GF-D8 (cell line): Measurements from ENCODE around the gene LRMDA.

ENCODE experiments used
- DNase-seq: peaks from one replicate; lab custom pipeline; 2025; lab: John Stamatoyannopoulos, UW

The LRMDA gene

DNA sequence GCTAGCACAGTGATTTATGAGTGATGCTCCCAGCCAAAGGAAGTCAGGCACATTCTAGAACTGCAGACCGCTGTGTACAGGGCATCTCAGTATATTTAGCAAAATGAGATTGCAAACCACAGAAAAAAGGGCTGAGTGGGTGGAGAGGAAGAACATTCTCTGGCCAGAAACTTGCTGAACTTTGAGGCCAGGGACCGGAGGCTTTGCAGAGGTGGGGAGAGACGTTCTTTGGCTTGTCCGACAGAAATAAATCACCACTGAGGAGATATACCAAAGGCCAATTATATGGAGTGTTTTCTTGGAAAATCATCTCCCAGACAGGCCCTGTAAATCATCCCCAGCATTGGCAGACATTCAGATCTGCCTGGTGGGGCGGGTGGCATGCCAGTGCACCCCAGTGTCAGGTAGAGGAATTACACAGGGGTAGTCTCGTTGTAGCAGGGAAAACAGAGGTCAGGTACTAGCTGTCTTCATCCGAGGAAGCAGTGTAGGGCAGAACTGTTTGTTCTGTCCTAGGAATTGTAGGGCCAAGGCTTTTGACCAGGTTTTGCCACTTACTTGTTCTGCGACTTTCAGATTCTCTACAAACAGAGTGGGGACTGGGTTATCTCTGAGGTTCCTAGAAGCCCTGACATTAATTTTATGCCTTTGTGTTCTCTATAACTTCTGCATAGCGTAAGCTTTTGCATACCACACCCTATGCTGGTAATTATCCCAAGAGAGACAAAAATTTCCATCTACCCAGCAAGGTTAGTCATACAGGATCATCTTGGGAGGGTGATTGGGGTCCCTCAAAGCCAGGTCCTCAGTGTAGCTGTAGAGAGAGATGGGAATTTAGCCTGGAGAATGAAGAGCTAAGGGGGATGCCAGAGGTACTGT is 655.6 kb downstream of the LRMDA start:
- DNase-seq = no peak

DNA sequence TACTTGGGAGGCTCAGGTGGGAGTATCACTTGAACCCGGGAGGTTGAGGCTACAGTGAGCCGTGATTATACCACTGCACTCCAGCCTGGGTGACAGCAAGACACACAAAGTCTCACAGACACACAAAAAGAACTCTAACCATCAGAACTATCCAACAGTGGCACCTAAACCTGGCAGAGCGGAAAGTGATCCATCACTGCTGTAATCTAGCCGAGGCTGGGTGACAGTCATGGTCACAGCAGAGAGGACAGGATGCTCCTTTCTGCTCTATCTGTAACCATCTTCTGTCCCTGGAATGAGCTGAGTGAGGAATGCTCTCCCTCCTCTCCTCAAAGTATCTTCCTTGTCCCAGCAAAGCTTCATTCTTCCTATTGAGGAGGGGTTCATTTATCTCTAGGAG is 656.6 kb downstream of the LRMDA start:
- no peak for DNase-seq

DNA sequence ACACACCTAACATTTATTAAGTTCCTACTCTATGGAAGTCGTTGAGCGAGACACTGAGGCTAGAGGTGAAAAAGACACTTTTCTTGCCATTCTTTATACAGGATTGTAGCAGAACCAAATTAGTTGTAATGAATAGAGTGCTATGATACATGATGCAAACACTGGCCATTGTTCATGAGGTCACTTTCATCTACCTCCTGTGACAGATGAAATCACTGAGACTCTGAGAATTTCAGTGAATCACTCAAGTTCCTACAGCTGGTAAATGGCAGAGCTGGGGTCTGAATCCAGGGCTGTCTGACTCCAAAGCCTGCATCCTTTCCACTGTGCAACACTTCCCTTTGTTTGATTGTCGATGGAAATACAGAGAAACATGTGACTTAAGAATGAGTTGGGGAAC is 657.6 kb downstream of the LRMDA start:
- no peak for DNase-seq

DNA sequence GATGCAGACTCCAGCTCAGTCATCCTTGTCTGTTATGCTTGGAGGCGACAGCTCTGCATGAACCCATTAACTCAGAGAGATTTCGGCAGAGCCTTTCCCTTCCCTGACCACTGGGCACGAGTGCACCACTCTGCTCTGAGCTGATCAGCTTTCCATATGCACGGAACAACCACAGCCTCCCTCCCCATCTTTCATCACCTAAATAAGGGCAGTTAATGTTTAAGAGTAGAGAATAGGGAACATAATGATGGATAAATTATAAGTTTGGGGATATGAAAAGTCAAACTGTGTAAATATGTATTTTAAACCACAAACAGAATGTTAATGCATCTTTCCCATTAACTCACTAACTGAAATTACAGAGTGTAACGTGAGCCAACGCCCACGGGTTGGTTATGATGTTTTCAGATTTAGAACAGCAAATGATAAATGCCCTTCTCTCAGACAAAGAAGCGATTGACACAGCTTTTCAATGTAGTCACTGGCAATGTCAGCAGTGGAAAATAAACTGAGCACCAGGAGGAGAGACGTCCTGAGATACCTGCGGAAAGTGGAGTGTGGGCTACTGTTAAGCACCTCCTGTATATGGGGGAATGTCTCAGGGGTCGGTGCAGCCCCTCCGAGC is 658.2 kb downstream of the LRMDA start:
- no peak for DNase-seq

DNA sequence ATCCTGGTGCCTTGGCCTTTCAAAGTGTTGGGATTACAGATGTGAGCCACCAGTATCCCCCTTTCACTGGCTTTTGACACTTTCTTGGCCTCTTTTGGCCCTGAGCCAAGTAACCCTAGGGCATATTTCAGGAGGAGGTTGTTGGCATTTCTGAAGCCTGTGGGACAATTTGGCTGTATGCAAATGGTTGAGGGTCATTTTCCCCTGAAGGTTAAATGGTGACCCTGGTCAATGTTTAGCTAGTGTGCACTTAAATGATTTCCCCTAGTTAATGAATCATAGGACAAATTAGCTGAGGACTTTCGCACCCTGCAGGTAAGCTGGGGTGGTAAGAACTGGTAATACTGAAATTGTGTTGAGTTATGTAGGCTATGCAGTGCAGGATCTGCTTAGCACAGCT is 660.5 kb downstream of the LRMDA start:
- DNase-seq = no peak

DNA sequence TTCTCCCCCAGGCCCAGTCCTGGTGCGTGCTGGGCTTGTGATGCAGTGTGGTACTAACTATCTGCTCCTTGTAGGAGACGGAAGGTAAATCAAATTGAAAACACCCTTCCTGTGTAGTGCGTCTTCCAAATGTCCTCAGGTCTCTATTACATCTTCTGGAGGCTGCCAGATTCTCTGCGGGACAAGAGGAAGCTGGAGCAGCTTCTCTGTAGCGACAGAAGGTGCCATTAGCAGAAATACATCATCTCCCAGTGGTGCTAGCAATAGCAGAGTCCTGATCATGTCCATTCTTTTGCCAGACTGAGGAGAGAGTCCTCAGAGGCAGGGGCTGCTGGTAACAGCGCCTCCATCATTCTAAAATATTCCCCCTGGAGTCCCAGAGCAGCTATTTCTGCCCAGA is 675.2 kb downstream of the LRMDA start:
- DNase-seq = no peak

DNA sequence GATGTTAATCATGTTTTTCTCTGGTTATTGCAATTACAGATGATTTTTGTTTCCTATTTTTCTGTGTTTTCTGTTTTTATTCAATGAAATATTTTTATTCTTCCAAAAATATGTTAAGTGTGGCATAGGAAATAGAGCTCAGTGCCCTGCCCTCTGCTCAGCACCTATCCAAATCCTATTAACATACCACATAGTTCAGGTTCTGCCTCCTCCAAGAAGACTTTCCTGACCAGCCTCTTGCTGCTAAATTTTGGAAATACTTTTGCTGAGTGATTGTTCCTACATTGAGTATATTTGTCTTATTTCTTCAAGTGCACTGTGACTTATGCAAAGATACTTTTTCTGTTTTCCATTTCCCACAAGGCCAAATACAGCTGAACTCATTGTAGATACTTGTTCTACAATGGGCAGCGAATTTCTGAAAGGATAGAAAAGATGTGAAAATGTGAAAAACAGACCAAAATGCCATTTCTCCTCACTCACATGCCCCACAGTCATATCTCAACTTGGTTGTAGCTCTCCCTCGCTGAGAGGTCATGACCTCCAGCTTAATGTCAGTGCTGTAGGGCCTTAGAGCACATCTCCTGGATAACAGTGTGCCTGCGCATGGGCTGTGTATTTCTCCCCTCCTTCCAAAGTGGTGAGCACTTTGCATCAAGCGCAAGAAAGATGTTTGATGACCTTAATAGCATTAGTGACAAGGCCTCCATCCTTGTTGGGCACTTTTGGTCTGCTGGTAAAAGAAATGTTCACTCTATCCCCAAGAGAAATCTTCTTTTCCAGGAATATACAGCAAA is 677.3 kb downstream of the LRMDA start:
- DNase-seq = no peak

DNA sequence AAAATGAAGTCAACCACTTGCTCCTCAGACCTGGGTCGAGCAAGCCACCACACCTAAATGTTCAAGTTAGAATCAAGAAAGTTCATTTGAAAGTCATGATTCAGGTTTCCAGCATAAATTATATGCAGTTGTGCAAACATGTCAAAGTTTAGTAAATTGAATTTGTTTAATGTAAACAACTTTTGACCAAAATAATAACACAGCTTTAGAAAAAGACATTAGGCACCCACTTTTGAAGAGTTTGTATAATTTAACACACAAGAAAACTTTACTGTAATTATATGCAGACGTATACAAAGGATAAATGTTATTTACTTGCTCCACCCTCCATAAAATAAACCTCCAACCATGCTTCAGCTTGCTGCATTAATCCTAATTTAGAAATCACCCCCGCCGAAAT is 680.0 kb downstream of the LRMDA start:
- no peak for DNase-seq

DNA sequence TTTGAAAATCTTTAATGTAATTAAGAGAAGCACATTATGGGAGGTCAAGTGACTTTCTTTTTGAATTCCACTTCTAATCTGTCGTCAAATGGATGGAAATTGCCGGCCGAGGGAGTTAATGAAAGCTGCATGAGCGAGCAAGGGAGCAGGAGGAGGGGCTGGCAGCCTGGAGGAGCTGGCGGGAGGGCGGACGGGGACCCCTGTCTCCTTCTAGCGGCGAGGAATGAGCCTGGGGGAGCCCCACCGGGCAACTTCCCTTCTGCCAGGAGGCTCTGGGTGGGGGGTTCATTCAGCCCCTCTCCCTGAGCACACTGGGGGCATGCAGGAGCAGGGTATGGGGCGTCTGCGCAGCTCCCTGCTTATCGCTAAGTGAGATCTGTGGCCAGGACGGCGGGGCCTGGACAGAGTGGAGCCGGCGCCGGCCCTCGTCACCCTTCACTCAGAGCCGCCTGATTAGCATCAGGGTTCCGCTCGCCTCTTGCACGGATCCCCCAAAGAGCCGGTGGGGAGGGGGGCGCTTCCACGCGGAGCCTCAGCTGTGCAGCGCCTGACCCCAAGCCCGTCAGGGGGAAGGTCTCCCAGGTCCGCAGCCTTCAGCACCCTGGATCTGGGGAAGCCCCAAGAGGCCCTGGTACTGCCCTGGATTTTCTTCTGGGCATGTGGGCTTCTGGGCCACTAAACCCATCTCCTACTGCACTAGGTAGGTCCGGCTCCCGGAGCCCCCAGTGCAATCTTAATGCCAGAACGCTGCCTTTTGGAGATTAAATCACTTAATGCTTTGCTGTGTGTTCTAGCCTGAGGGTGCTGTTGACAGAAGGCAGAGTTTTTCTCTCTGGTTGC is 680.8 kb downstream of the LRMDA start:
- no peak for DNase-seq

DNA sequence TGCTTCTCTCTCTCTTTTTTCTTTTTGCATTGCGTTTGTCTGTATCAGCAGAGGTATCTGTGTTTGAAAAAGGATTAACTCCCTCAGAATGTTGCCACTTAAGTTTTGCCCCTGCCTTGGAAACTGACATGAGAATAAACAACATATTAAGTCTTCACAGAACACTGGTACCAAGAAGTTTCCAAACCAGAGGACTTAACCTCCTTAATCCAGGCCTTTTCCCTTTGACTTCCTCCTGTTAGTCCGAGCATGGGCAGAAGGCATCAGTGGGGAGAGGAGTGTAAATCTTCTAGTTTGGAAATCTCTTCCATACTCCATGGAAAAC is 681.4 kb downstream of the LRMDA start:
- DNase-seq = no peak

DNA sequence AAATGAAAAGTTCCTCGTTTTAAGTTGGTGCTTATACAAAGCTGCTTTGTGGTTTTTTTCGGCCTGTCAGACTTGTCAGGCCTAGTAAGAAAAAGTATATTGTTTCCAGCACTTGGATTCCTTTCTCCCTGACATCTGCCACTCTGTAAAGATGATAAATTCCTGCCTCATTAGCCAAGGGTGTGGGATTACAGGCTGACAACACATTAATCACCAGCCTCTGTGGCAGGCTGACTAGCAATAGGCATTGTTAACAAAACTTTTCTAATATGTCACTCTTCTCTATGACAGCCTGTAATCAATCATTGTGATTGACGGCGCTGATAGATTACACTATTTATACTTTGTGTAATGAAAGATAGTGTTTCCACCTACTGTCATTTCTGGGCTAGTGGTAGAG is 682.5 kb downstream of the LRMDA start:
- DNase-seq = no peak

DNA sequence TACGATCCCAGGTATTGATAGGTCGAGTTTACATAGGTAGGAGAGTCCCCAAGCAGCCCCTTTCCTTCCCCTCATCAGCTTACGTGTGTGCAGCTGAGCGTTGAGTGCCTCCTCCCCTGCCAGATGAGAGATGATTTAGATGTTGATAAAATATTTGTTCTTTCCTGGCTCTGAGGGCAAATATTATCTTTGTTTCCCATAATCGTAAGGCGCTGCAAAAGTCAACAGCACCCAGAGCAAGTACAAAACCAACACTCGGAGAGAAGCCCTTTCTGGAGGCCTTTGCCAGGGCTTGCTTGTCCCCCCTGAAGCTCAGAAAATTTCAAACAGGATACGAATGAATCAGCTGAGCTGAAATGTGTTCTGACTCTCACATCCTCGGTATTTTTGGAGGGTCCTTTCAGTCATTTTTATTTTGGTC is 683.2 kb downstream of the LRMDA start:
- no peak for DNase-seq

DNA sequence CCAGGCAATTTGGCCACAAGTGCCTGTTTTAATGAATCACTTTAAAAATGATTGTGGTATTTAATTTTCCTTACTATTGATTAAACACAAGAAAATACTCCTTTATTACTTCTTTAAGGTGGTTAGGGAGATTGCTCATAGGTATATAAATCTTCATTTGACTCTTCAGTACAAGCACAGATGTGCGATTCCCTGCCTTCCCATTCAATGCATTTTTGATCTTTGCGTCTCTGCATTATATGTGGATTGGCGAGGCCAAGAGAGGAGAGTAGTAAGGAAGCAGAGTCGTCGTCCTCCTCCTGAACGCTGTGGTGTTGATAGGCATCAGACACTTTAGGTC is 683.7 kb downstream of the LRMDA start:
- no peak for DNase-seq

DNA sequence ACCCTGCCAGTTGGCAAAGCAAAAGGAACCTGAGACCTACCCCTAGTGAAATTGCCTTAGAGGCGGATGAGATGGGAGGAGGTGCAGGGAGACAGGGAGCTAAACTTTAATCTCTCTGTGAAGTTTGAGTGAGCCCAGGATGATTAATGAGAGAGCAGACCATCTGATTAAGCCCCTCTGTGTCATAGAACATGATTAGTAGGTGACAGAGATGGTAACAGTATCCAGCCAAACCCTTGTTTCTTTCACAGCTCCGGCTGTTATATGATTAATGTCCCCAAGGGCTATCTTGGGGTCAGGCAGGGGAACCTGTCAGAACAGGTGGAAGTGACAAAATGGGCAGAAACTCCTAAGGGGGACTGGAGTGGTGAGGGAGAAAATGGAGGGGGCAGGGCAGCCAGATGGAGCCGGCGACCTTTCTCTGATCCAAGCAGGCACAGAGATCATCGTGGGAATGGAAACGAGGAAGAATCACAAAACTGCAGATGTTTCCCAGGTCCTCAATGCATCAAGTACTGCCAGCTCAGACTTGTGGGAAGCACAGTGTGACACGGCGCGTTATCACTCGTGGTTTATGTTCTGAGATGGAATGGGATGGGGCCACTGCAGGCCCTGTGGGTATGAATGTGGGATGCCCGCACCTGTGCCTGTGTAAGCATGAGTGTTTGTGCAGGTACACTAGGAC is 684.2 kb downstream of the LRMDA start:
- no peak for DNase-seq

DNA sequence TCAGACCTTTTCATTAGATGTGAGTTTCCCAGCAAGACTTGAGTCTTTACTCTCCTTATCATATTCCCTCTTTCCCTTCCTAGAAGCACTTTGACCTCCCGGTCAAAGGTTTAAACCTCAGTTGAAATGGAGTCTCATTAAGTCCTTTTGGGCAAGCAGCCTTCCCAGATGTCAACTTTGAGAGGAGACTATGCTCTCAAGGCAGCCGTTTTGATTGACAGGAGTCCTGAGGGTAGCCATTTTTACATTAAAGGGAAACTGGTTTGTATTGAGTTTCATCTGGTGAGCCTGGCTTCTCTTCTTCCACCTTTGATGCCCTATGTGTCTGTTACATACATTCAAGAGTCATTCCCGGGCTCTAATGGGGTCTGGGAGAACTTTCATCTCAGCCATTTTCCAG is 685.1 kb downstream of the LRMDA start:
- no peak for DNase-seq

DNA sequence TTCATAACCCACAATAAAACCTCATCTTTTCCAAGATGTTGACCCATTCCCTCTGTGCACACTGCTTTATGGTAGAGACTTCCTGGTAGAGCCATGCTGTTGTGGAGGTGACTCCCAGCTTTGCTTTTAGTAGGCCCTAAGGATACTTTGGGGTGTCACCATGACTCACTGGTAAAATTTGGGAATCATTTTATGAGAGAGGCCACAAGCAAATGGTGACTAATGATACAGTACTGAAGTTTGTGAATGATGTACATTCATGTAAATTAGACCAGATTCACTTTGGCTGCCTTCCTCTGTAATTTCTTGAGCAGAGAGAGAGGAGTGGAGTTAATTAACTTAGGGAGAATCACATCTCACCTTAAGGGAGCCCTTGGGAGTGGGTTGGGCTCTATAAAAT is 686.5 kb downstream of the LRMDA start:
- no peak for DNase-seq

DNA sequence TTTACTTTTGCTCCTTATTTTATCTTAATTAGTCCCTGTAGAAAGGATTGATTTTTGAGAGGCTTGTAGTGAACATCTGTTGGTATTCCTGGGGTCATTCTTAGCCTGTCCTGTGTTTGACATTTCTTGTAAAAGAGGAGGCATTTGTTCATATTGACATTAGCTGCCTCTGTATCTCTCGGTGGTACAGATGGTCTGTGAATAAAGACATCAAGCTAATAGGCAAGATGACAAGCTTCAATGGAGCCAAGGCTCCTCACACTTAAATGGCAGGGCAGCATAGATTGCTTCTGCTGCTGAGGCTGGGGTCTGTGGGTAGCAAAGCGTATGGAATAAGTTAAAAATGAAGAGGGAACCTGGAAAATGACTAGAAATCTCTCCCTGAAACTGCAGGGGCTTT is 687.6 kb downstream of the LRMDA start:
- DNase-seq = no peak

DNA sequence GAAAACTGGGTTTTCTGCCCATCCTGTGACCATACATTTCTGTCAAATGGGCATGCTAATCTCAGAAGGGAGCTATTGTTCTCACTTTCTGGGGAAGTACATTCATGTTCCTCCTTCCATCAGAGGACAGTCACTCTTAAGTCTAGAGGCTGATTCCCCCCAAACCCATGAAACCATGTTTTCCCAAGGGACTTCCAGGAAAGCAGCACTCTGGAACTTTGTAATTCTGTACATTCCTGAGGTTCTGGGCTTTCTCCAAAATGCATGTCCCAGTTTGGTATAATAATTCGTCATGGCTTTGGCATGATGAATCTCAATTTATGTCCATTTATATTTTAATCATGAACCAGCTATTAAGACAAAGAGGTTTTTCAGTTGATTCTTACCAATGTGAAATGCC is 688.1 kb downstream of the LRMDA start:
- no peak for DNase-seq

DNA sequence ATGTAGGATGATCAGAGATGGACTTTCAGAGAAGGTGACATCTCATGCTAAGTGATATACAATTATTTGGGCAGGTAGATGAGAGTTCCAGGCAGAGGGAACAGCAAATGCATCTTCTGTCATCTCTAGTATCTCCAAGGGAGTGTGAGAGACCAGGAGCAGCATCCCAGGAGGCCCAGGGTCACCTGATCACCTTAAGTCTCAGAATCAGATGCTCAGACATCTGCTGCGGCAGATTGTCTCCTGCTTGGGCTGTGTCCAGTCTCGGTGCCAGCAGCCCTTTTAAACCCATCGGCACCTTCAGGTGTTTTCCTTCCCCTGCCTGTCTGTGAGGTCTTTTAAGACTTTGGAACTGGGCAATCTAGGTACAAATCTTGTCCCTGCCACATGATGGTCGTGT is 690.6 kb downstream of the LRMDA start:
- DNase-seq = no peak

DNA sequence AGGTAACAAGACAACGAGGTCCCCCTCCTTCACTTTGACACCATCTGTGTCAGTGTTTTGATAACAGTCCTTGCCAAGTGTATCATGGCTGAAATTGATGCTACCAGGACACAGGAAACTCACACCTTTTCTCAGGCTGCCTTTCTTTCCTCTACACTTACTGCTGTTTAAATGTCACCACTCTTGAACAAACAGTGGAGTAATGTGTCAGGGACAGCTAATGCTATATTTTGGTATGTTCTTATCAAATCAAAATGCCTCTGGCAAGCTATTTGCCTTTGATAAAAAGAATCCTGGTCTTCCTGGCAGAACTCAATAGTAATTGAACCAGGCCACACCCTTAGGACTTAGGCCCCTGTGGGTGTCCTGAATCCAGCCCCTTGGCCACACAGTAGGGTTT is 692.9 kb downstream of the LRMDA start:
- DNase-seq = no peak

DNA sequence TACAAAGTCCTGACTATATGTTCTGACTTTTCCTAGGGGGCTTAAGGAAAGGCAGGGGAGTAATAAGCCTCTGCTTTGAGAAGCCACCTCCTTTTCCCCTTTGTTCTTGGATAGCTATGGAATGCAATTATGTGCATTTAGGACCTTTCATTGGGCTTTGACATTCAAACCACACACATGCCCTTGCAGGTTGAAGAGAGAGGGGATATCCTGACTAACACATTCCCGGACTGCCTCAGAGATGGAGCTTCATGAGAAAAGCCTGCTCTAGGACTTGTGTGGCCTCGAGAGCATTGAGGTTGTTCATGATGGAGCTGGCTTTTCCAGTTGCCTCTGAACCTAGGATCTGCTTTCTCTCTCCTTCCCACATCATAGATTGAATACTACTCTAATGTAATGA is 694.5 kb downstream of the LRMDA start:
- DNase-seq = no peak
